ENCODE measurements around the gene PAPPA2. TPM values are rescaled to one million over a fixed set of nuclear protein-coding genes. Genes with fewer than 3 reads are reported as not detected.

PAPPA2 gene
- total and polyA plus RNA-seq, 9 of the 15 experiments (the other 6 are each of a cell fraction or from before 2014, with no cell fraction given) = 0.01 to 0.15 (median 0.05) TPM; not detected in 2

GRCh38 chr1:176820391-176821031 is 357.5 kb downstream of the PAPPA2 start (continued):
- TF ChIP-seq TFE3 (CRISPR knock-in tag; IDR thresholded peaks at IDR 0.05) (no peak), RBM14 (IDR thresholded peaks at IDR 0.05; ENCODE audit: borderline replicate concordance, insufficient read depth, low read depth, low read length) (no peak)

- no peak for TF ChIP-seq ZNF436 (CRISPR knock-in tag; IDR thresholded peaks at IDR 0.05)
- peak; percentile 30 for TF ChIP-seq PRDM10 (IDR thresholded peaks at IDR 0.05; ENCODE audit: partially characterized antibody)
- no peak for TF ChIP-seq PTBP1 (IDR thresholded peaks at IDR 0.05; ENCODE audit: low read depth, low read length)
- TF ChIP-seq E2F6 (IDR thresholded peaks at IDR 0.05; ENCODE audit: borderline replicate concordance in 1 of 2, extremely low read depth in 1 of 2, insufficient read depth in 1 of 2, insufficient read length in 1 of 2, low read depth in 1 of 2, low read length in 1 of 2, poor library complexity in 1 of 2, severe bottlenecking in 1 of 2) = no peak
- TF ChIP-seq RBM39 (optimal IDR thresholded peaks at IDR 0.05; ENCODE audit: low read depth, low read length) = no peak
- Histone ChIP-seq H3K4me1 (replicated peaks in 1 of 2; ENCODE audit: control insufficient read depth in 2 of 2, insufficient read depth in 2 of 2, low read length in 2 of 2) (no peaks in the 10 kb centered on the region), H3K27me3 (ENCODE audit: control insufficient read depth in 2 of 2, insufficient read depth in 2 of 2, low read length in 2 of 2) (peaks cover 2 to 14% of the 10 kb centered on the region in 2 experiments; a peak in 2 of 5 replicates), H4K20me1 (replicated peaks; ENCODE audit: control insufficient read depth, insufficient read depth, low read length) (no peaks in the 10 kb centered on the region), H3K4me3 (no peak overlapping the region), H3K9me3 (replicated peaks; ENCODE audit: control insufficient read depth, insufficient read depth, low read depth, low read length) (no peaks in the 10 kb centered on the region), H2AFZ (ENCODE audit: low read depth, low read length) (no peak overlapping the region), H3K4me2 (ENCODE audit: insufficient read depth, low read length) (no peak overlapping the region), H3K9ac (ENCODE audit: insufficient read depth in 1 of 2, low read depth in 2 of 2, low read length in 2 of 2) (no peak overlapping the region), H3K36me3 (ENCODE audit: control insufficient read depth, insufficient read depth, low read length) (no peaks in the 10 kb centered on the region), H3K9me1 (ENCODE audit: control insufficient read depth, insufficient read depth, low read length) (no peaks in the 10 kb centered on the region), H3K79me2 (ENCODE audit: control insufficient read depth, insufficient read depth, low read length) (no peaks in the 10 kb centered on the region), H3K27ac (ENCODE audit: extremely low read depth, low read depth, low read length) (no peak overlapping the region)
- CTCF ChIA-PET (ENCODE audit: low intra/inter-chr PET ratio) = no interaction called here
- intact Hi-C loops (cut with micrococcal nuclease) = no loop called here
- DNase-seq (ENCODE audit: extremely low read depth in 1 of 4, low spot score in 3 of 4) (no peak), ATAC-seq (no peak), FAIRE-seq (no peak)
- in situ Hi-C loops (cut with MboI) = no loop called here
- POLR2A ChIA-PET = interaction anchor here (0.8 kb wide), 1 partner anchor 19 kb away, joined by 3 read pairs; no protein-coding TSS in a partner anchor
- no TSS peak for BruUV-seq (replicated peaks)
- 0% methylated on average over 1 of the region's 1 CpG for WGBS (ENCODE audit: insufficient coverage, low coverage, missing lambda C conversion rate)
Measured at GRCh38 chr1:176826265-176826664, 363.3 kb downstream of the PAPPA2 start.
